Astrocyte of the cerebellum (primary cell): Measurements from ENCODE around the gene CDK2AP2.
"Not testable (repeated sequence)": the region's sequence is repeated elsewhere in the genome, so short reads cannot be mapped to it uniquely, and the experiment has no call there.

Experiments
- DNase-seq: peaks from one replicate; pipeline ENCODE4 v3.0.0-alpha.2; 2011; ENCODE audit warnings: low read depth
- H3K4me3 ChIP-seq: 2 replicates; pipeline ENCODE4 v1.5.1; 2011; ENCODE audit warnings: mild to moderate bottlenecking, low read depth, low read length, moderate library complexity
- CTCF ChIP-seq: IDR thresholded peaks from 2 replicates; pipeline ENCODE4 v1.5.1; 2012; ENCODE audit warnings: low read length, low read depth, moderate library complexity, mild to moderate bottlenecking; ENCODE audit errors: missing control alignments
- in situ Hi-C: cut with HindIII; loops from 2 replicates; pipeline ENCODE4 v1.10.0; 2017; ENCODE audit warnings: low sequenced_read_pairs

CDK2AP2 gene

GRCh38 chr11:67520856-67521824 lies 13.2 kb upstream of the CDK2AP2 start:
- H3K4me3 ChIP-seq = no peak overlapping the region
- TF ChIP-seq CTCF = no peak
- no peak for DNase-seq
- in situ Hi-C loops = no loop called here

GRCh38 chr11:67519726-67520125 lies 11.8 kb upstream of the CDK2AP2 start:
- TF ChIP-seq CTCF = no peak
- H3K4me3 ChIP-seq = no peak overlapping the region
- DNase-seq = no peak
- in situ Hi-C loops = no loop called here

GRCh38 chr11:67517784-67518552 lies 10.0 kb upstream of the CDK2AP2 start:
- in situ Hi-C loops = no loop called here
- no peak for TF ChIP-seq CTCF
- DNase-seq = no peak
- no peak overlapping the region for H3K4me3 ChIP-seq

GRCh38 chr11:67516806-67517205 lies 8.8 kb upstream of the CDK2AP2 start:
- TF ChIP-seq CTCF = no peak
- H3K4me3 ChIP-seq = no peak overlapping the region
- DNase-seq = no peak
- in situ Hi-C loops = no loop called here

- in situ Hi-C loops = no loop called here
- no peak for TF ChIP-seq CTCF
- DNase-seq = no peak
- H3K4me3 ChIP-seq = no peak overlapping the region
These were observed 6.2 kb upstream of the CDK2AP2 start for GRCh38 chr11:67514116-67514515.

GRCh38 chr11:67511558-67511957 lies 3.6 kb upstream of the CDK2AP2 start:
- DNase-seq, H3K4me3 ChIP-seq, in situ Hi-C loops: not testable (repeated sequence)

- H3K4me3 ChIP-seq = no peak overlapping the region
- TF ChIP-seq CTCF = no peak
- in situ Hi-C loops = no loop called here
- no peak for DNase-seq
These were observed 2.0 kb upstream of the CDK2AP2 start for GRCh38 chr11:67510023-67510345.
